Measurements from ENCODE around the gene BRMS1. TPM values are rescaled to one million over a fixed set of nuclear protein-coding genes. Genes with fewer than 3 reads are reported as not detected.

The BRMS1 gene
- total RNA-seq, 2 donors from 2014 or later: 55.7 to 71.3 TPM

GRCh38 chr11:66332371-66333219, 12.3 kb downstream of the BRMS1 start:
- DNase-seq (ENCODE audit: low spot score): no peak
- TF ChIP-seq POLR2AphosphoS5 (IDR thresholded peaks at IDR 0.05) (no peak), POLR2A (IDR thresholded peaks at IDR 0.05) (no peak)
- TF ChIP-seq, protein P1, sequence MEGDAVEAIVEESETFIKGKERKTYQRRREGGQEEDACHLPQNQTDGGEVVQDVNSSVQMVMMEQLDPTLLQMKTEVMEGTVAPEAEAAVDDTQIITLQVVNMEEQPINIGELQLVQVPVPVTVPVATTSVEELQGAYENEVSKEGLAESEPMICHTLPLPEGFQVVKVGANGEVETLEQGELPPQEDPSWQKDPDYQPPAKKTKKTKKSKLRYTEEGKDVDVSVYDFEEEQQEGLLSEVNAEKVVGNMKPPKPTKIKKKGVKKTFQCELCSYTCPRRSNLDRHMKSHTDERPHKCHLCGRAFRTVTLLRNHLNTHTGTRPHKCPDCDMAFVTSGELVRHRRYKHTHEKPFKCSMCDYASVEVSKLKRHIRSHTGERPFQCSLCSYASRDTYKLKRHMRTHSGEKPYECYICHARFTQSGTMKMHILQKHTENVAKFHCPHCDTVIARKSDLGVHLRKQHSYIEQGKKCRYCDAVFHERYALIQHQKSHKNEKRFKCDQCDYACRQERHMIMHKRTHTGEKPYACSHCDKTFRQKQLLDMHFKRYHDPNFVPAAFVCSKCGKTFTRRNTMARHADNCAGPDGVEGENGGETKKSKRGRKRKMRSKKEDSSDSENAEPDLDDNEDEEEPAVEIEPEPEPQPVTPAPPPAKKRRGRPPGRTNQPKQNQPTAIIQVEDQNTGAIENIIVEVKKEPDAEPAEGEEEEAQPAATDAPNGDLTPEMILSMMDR (IDR thresholded peaks at IDR 0.05): no peak
- Histone ChIP-seq H3K27me3 (replicated peaks; ENCODE audit: insufficient read depth) (no peaks in the 10 kb centered on the region), H3K9me3 (no peaks in the 10 kb centered on the region), H3K4me3 (no peak overlapping the region), H3K36me3 (no peaks in the 10 kb centered on the region), H3K4me1 (replicated peaks) (peaks cover 9% of the 10 kb centered on the region), H3K27ac (no peak overlapping the region)
- 82% methylated on average over 18 of the region's 18 CpGs for WGBS
- intact Hi-C loops (cut with DNase I): no loop called here

DNA sequence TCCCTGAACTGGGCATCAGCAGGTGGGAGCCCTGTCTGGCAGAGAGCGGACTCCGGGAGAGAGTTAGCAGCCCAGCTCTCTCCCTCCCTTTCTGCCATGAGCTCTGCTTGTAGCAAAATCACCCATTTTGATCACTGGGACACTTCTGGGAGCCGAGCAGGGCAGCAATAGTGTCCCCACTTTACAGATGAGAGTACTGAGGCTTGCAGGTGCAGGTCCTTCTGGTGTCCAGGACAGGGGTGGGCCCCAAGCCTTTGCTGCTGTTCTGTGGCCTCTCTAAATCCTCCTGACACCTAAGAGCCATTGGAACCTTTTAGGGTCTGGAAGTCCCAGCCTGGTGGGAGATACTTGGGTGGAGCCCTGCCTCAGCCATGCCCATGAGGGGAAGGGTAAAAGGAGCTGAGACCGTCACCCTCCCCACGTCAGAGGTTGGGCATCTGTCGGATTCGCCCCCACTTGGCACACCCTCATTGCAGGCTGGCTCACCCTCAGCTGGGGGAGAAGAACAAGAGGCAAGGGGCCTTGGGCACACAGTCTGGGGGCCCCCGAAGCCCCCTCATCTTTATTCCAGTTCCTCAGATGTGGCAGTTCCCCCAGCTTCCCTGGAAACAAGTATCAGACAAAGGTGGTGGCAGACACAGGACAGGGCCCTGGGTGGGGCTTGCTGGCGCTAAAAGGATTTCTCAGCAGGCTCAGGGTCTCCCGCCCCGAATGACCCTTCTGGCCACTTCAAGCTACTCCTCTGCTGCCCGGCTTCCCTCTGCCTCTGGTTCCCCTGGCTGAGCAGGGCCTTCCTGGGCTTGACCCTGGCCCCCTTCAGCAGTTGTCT, 13.1 kb downstream of the BRMS1 start:
- intact Hi-C loops (cut with DNase I): no loop called here
- no peak for DNase-seq (ENCODE audit: low spot score)
- Histone ChIP-seq H3K27ac (no peak overlapping the region), H3K4me3 (no peak overlapping the region), H3K9me3 (no peaks in the 10 kb centered on the region), H3K27me3 (replicated peaks; ENCODE audit: insufficient read depth) (no peaks in the 10 kb centered on the region), H3K36me3 (no peaks in the 10 kb centered on the region), H3K4me1 (replicated peaks) (peaks cover 8% of the 10 kb centered on the region)
- 88% methylated on average over 12 of the region's 12 CpGs for WGBS
- TF ChIP-seq POLR2A (IDR thresholded peaks at IDR 0.05) (no peak), POLR2AphosphoS5 (IDR thresholded peaks at IDR 0.05) (no peak)
- TF ChIP-seq, protein P1 (IDR thresholded peaks at IDR 0.05): no peak

DNA sequence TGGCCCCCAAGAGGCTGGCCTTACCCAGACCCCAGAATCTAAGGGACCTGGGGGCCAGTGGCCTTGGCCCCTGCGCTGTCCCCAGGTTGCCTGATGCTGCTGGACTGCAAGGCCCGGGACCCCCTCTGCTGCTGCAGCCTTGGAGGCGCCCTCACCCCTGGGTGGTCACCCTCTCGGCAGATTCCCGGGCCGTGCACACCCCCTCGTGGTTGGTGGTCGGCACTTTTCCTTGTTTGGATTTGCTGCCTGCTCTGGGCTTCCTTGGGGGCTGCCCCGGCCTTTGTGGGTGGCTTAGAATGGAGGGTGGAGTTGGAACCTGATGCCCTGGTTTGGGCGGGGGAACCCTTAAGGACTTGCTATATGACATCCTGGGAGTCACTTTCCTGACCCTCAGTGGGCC, 14.0 kb downstream of the BRMS1 start:
- peaks cover 4% of the 10 kb centered on the region for H3K4me1 ChIP-seq (replicated peaks)

DNA sequence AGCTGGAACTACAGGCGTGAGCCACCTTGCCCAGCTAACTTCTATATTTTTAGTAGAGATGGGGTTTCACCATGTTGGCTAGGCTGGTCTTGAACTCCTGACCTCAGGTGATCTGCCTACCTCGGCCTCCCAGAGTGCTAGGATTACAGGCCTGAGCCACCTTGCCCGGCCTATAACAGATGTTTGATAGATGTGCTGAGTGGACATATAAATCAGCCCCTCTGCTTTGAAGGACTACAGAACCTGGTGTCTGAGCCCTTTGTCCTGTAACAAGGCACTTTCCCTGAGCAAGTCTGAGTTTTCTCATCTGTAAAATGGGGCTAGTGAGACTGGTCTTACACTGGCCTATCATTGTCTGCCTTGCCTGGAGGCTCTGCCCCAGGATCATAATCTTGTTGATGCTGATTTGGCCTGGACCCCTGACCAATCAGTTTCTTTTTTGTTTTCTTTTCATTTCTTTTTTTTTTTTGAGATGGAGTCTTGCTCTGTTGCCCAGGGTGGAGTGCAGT, 15.7 kb downstream of the BRMS1 start:
- no peaks in the 10 kb centered on the region for H3K36me3 ChIP-seq
- H3K4me3 ChIP-seq: no peak overlapping the region
- WGBS: 88% methylated on average over 3 of the region's 3 CpGs
- DNase-seq (ENCODE audit: low spot score): no peak
- intact Hi-C loops (cut with DNase I): loop anchor here (2.0 kb wide), 1 partner anchor 16 kb away; no protein-coding TSS in a partner anchor
- H3K27me3 ChIP-seq (replicated peaks; ENCODE audit: insufficient read depth): no peaks in the 10 kb centered on the region
- no peaks in the 10 kb centered on the region for H3K4me1 ChIP-seq (replicated peaks)
- no peak overlapping the region for H3K27ac ChIP-seq
- no peaks in the 10 kb centered on the region for H3K9me3 ChIP-seq
- TF ChIP-seq, protein P1 (IDR thresholded peaks at IDR 0.05): no peak
- TF ChIP-seq POLR2A (IDR thresholded peaks at IDR 0.05) (no peak), POLR2AphosphoS5 (IDR thresholded peaks at IDR 0.05) (no peak)

More for the DNA sequence above, 14.0 kb downstream of the BRMS1 start:
- Histone ChIP-seq H3K9me3 (no peaks in the 10 kb centered on the region), H3K27me3 (replicated peaks; ENCODE audit: insufficient read depth) (no peaks in the 10 kb centered on the region), H3K36me3 (no peaks in the 10 kb centered on the region), H3K27ac (no peak overlapping the region), H3K4me3 (no peak overlapping the region)
- intact Hi-C loops (cut with DNase I): no loop called here
- DNase-seq (ENCODE audit: low spot score): no peak
- WGBS: 66% methylated on average over 6 of the region's 10 CpGs
- TF ChIP-seq POLR2A (IDR thresholded peaks at IDR 0.05) (no peak), POLR2AphosphoS5 (IDR thresholded peaks at IDR 0.05) (no peak)
- TF ChIP-seq, protein P1 (IDR thresholded peaks at IDR 0.05): no peak
